H9 (cell line): ENCODE measurements around the gene HOXC11. TPM values are rescaled to one million over a fixed set of nuclear protein-coding genes. Genes with fewer than 3 reads are reported as not detected.

Source experiments
- DNase-seq: peaks from one replicate; pipeline ENCODE4 v3.0.0-alpha.2; 2017
- H2AFZ ChIP-seq: one replicate; pipeline ENCODE4 v1.6.1; 2013; ENCODE audit warnings: mild to moderate bottlenecking, low read length, control low read depth, moderate library complexity
- H2AK5ac ChIP-seq: 2 replicates; pipeline ENCODE4 v1.6.1; 2013; ENCODE audit warnings: low read length, control low read depth, mixed read lengths; ENCODE audit not compliant: insufficient read length
- H2BK120ac ChIP-seq: one replicate; pipeline ENCODE4 v1.6.1; 2013; ENCODE audit warnings: low read depth, mild to moderate bottlenecking, low read length, control low read depth, inconsistent platforms; ENCODE audit not compliant: poor library complexity, severe bottlenecking
- H2BK12ac ChIP-seq: 2 replicates; pipeline ENCODE4 v1.6.1; 2013; ENCODE audit warnings: low read length, control low read depth, mixed read lengths, low read depth; ENCODE audit not compliant: insufficient read length
- H2BK15ac ChIP-seq: 2 replicates; pipeline ENCODE4 v1.6.1; 2013; ENCODE audit warnings: low read depth, low read length, control low read depth
- H2BK20ac ChIP-seq: one replicate; pipeline ENCODE4 v1.6.1; 2013; ENCODE audit warnings: low read depth, mild to moderate bottlenecking, low read length, control low read depth, inconsistent platforms; ENCODE audit not compliant: poor library complexity, severe bottlenecking
- H2BK5ac ChIP-seq: 2 replicates; pipeline ENCODE4 v1.6.1; 2013; ENCODE audit warnings: low read length, control low read depth, mixed read lengths; ENCODE audit not compliant: insufficient read length
- H3K14ac ChIP-seq: 2 replicates; pipeline ENCODE4 v1.6.1; 2013; ENCODE audit warnings: low read length, control low read depth; ENCODE audit not compliant: insufficient read depth
- H3K18ac ChIP-seq: 2 replicates; pipeline ENCODE4 v1.6.1; 2013; ENCODE audit warnings: low read depth, mild to moderate bottlenecking, mixed read lengths, low read length, control low read depth; ENCODE audit not compliant: insufficient read length
- H3K23ac ChIP-seq: 2 replicates; pipeline ENCODE4 v1.6.1; 2013; ENCODE audit warnings: low read length, control low read depth, mixed read lengths, low read depth; ENCODE audit not compliant: insufficient read length
- H3K23me2 ChIP-seq: 2 replicates; pipeline ENCODE4 v1.6.1; 2013; ENCODE audit warnings: low read depth, mild to moderate bottlenecking, mixed read lengths, low read length, control low read depth; ENCODE audit not compliant: insufficient read length, poor library complexity, severe bottlenecking
- H3K27ac ChIP-seq: 2 replicates; pipeline ENCODE4 v1.5.1; 2013; ENCODE audit warnings: low read length, control low read depth, mixed read lengths, low read depth; ENCODE audit not compliant: insufficient read length
- H3K27me3 ChIP-seq: 2 replicates; pipeline ENCODE4 v1.6.1; 2013; ENCODE audit warnings: low read length, control low read depth, inconsistent platforms; ENCODE audit not compliant: insufficient read depth
- H3K4ac ChIP-seq: 2 replicates; pipeline ENCODE4 v1.6.1; 2013; ENCODE audit warnings: low read depth, mild to moderate bottlenecking, control low read depth, inconsistent platforms, low read length, moderate library complexity
- H3K4me1 ChIP-seq: 2 replicates; pipeline ENCODE4 v1.6.1; 2013; ENCODE audit warnings: low read length, control low read depth, inconsistent platforms; ENCODE audit not compliant: insufficient read depth
- H3K4me2 ChIP-seq: 2 replicates; pipeline ENCODE4 v1.6.1; 2013; ENCODE audit warnings: low read length, control low read depth, mixed read lengths; ENCODE audit not compliant: insufficient read length, insufficient read depth
- H3K56ac ChIP-seq: 2 replicates; pipeline ENCODE4 v1.6.1; 2013; ENCODE audit warnings: low read depth, mild to moderate bottlenecking, mixed read lengths, low read length, control low read depth; ENCODE audit not compliant: insufficient read length
- H3K79me1 ChIP-seq: 2 replicates; pipeline ENCODE4 v1.6.1; 2013; ENCODE audit warnings: low read depth, mild to moderate bottlenecking, moderate library complexity, low read length, control low read depth, inconsistent platforms; ENCODE audit not compliant: insufficient read depth, poor library complexity, severe bottlenecking
- H3K79me2 ChIP-seq: 2 replicates; pipeline ENCODE4 v1.6.1; 2013; ENCODE audit warnings: low read length, control low read depth, inconsistent platforms; ENCODE audit not compliant: insufficient read depth
- H3K9ac ChIP-seq: 2 replicates; pipeline ENCODE4 v1.6.1; 2013; ENCODE audit warnings: low read length, control low read depth, mixed read lengths; ENCODE audit not compliant: insufficient read length; ENCODE audit errors: extremely low read depth
- H3K9me3 ChIP-seq: one replicate; pipeline ENCODE4 v1.6.1; 2013; ENCODE audit warnings: low read depth, low read length, inconsistent platforms; ENCODE audit not compliant: control insufficient read depth
- H3T11ph ChIP-seq: one replicate; pipeline ENCODE4 v1.6.1; 2013; ENCODE audit warnings: mild to moderate bottlenecking, low read length, control low read depth, inconsistent platforms
- H4K20me1 ChIP-seq: one replicate; pipeline ENCODE4 v1.6.1; 2013; ENCODE audit not compliant: control insufficient read depth, insufficient read length, insufficient read depth
- H4K5ac ChIP-seq: 2 replicates; pipeline ENCODE4 v1.6.1; 2013; ENCODE audit warnings: low read depth, mild to moderate bottlenecking, mixed read lengths, low read length, control low read depth; ENCODE audit not compliant: insufficient read length
- H4K8ac ChIP-seq: replicated peaks from 2 replicates; pipeline ENCODE4 v1.6.1; 2013; ENCODE audit warnings: low read length, control low read depth, mixed read lengths, low read depth; ENCODE audit not compliant: insufficient read length
- H4K91ac ChIP-seq: 2 replicates; pipeline ENCODE4 v1.6.1; 2013; ENCODE audit warnings: low read depth, mild to moderate bottlenecking, moderate library complexity, mixed read lengths, low read length, control low read depth; ENCODE audit not compliant: insufficient read length
- H3K27ac Mint-ChIP-seq, 3 experiments: 2 replicates in 2 of 3; 3 replicates in 1 of 3; pipeline ENCODE4 v1.8.0; 2020 to 2021; ENCODE audit warnings: mixed read lengths in 3 of 3, mild to moderate bottlenecking in 1 of 3, moderate library complexity in 1 of 3
- H3K27me3 Mint-ChIP-seq: 2 replicates; pipeline ENCODE4 v1.8.0; 2021; ENCODE audit warnings: low read depth, mild to moderate bottlenecking, moderate library complexity, mixed read lengths
- H3K36me3 Mint-ChIP-seq, 3 experiments: 2 replicates in 2 of 3; 3 replicates in 1 of 3; pipeline ENCODE4 v1.8.0; 2020 to 2021; ENCODE audit warnings: low read depth in 3 of 3, mixed read lengths in 3 of 3; ENCODE audit not compliant: insufficient read depth in 1 of 3
- H3K4me1 Mint-ChIP-seq, 2 experiments: 2 replicates each; pipeline ENCODE4 v1.8.0; 2020; ENCODE audit warnings: mixed read lengths in 2 of 2
- H3K4me3 Mint-ChIP-seq, 2 experiments: 2 replicates in 1 of 2; 3 replicates in 1 of 2; pipeline ENCODE4 v1.8.0; 2020 to 2021; ENCODE audit warnings: mild to moderate bottlenecking in 2 of 2, mixed read lengths in 2 of 2, moderate library complexity in 1 of 2
- H3K9me3 Mint-ChIP-seq, 2 experiments: 2 replicates in 1 of 2; 3 replicates in 1 of 2; pipeline ENCODE4 v1.8.0; 2020; ENCODE audit warnings: mild to moderate bottlenecking in 2 of 2, mixed read lengths in 2 of 2, moderate library complexity in 1 of 2
- CTCF ChIP-seq: fragments of 200-600 bp; sonication (generic); conservative IDR thresholded peaks from 3 replicates; pipeline ENCODE4 v1.8.0; 2021; ENCODE audit warnings: antibody characterized with exemption, mild to moderate bottlenecking
- WGBS: extraction: QIAGEN DNeasy Blood & Tissue Kit; methylation state at CpG from one replicate; pipeline ENCODE4 v1.1.7; 2013; ENCODE audit warnings: missing lambda C conversion rate, low lambda C conversion rate, mixed read lengths; ENCODE audit not compliant: insufficient read length; ENCODE audit errors: extremely low coverage; 5-methylcytosine and 5-hydroxymethylcytosine counted together
- total RNA-seq: library from RNA; stranded (reverse); gene quantifications from 2 replicates; pipeline ENCODE4 v1.2.1, GENCODE V29; 2021

HOXC11 gene
- total RNA-seq, 1 experiment from 2014 or later: not detected

GRCh38 chr12:54002278-54002914, 29.5 kb downstream of the HOXC11 start:
- Mint-ChIP-seq H3K4me3 (no peak overlapping the region; a peak in 1 of 5 replicates), H3K36me3 (no peaks in the 10 kb centered on the region), H3K4me1 (peaks cover 4 to 16% of the 10 kb centered on the region in 2 experiments), H3K27ac (no peak overlapping the region), H3K9me3 (peaks cover 4 to 9% of the 10 kb centered on the region in 2 experiments; a peak in 3 of 5 replicates), H3K27me3 (peaks cover 100% of the 10 kb centered on the region)
- Histone ChIP-seq H3K23ac (no peak overlapping the region), H3K79me2 (no peaks in the 10 kb centered on the region), H2AFZ (no peak overlapping the region), H3K9me3 (no peaks in the 10 kb centered on the region), H2BK20ac (no peak overlapping the region), H3K14ac (no peak overlapping the region), H2BK15ac (no peak overlapping the region), H2BK120ac (no peak overlapping the region), H3K18ac (no peak overlapping the region), H4K20me1 (no peaks in the 10 kb centered on the region), H2BK5ac (no peak overlapping the region), H2BK12ac (no peak overlapping the region), H3K4ac (no peak overlapping the region), H4K5ac (no peak overlapping the region), H4K91ac (no peak overlapping the region), H3K4me2 (no peak overlapping the region), H3K27me3 (peaks cover 98% of the 10 kb centered on the region), H3K4me1 (no peaks in the 10 kb centered on the region), H3K27ac (no peak overlapping the region), H2AK5ac (no peak overlapping the region), H3K9ac (no peak overlapping the region), H3K23me2 (no peaks in the 10 kb centered on the region), H3K56ac (no peak overlapping the region), H3T11ph (no peak overlapping the region), H3K79me1 (no peaks in the 10 kb centered on the region), H4K8ac (no peak overlapping the region)
- no peak for DNase-seq
- no CpG with 5 or more reads among the region's 19 CpGs for WGBS
- no peak for TF ChIP-seq CTCF
